GM12875 (cell line): ENCODE results near the gene PCGF3.

Experiments used
- H3K4me3 ChIP-seq: one replicate; pipeline ENCODE4 v1.5.1; 2011; ENCODE audit warnings: low read depth, low read length, control low read depth
- CTCF ChIP-seq: IDR thresholded peaks from 2 replicates; pipeline ENCODE4 v1.5.1; 2011; ENCODE audit warnings: low read depth, mild to moderate bottlenecking, control low read depth, inconsistent platforms, low read length, moderate library complexity, borderline replicate concordance; ENCODE audit not compliant: insufficient read depth

Gene PCGF3

GRCh38 chr4:705278-706082 lies at the start of gene PCGF3:
TSS of gene PCGF3 (plus strand) at chr4:705832. CDS start at chr4:733681, 27,849 bp downstream.
- peak within 1 kb of the TSS; percentile 88 for H3K4me3 ChIP-seq
- TF ChIP-seq CTCF, result no peak

GRCh38 chr4:656436-657337 lies 48.9 kb upstream of the PCGF3 start:
- TF ChIP-seq CTCF, result no peak
- H3K4me3 ChIP-seq, result no peak overlapping the region

GRCh38 chr4:657338-657833 lies 48.2 kb upstream of the PCGF3 start:
- H3K4me3 ChIP-seq, result no peak overlapping the region
- no peak for TF ChIP-seq CTCF

GRCh38 chr4:657834-658667 lies 47.6 kb upstream of the PCGF3 start:
- H3K4me3 ChIP-seq, result no peak overlapping the region
- TF ChIP-seq CTCF, result no peak

- no peak for TF ChIP-seq CTCF
- no peak overlapping the region for H3K4me3 ChIP-seq
Observed at GRCh38 chr4:658681-659667, 46.7 kb upstream of the PCGF3 start.

GRCh38 chr4:659851-660250 lies 45.8 kb upstream of the PCGF3 start:
- TF ChIP-seq CTCF, result no peak
- no peak overlapping the region for H3K4me3 ChIP-seq
